PC-9 (cell line): Measurements from ENCODE around the gene GPATCH4. TPM values are rescaled to one million over a fixed set of nuclear protein-coding genes. Genes with fewer than 3 reads are reported as not detected.

Experiments used
- Bru-seq: library from RNA; stranded (reverse); fragments of 400-500 nt; gene quantifications from one replicate; lab custom pipeline; 2021; lab: Mats Ljungman, UMichigan
- BruChase-seq, 2 experiments: library from RNA; stranded (reverse); fragments of 400-500 nt; gene quantifications; one replicate each; lab custom pipeline; 2021; lab: Mats Ljungman, UMichigan
- BruUV-seq: library from RNA; stranded (reverse); fragments of 400-500 nt; replicated peaks from 2 replicates; lab custom pipeline; 2021; lab: Mats Ljungman, UMichigan
- CTCF ChIA-PET: fragments of 300-600 bp; sonication (Branson Sonifier 250); formaldehyde crosslinking; loops from one replicate; lab custom pipeline; 2022; ENCODE audit warnings: antibody characterized with exemption; lab: Charles Lee
- POLR2A ChIA-PET: fragments of 300-600 bp; sonication (Branson Sonifier 250); formaldehyde crosslinking; loops from one replicate; lab custom pipeline; 2022; ENCODE audit warnings: antibody characterized with exemption; ENCODE audit not compliant: unreplicated experiment; lab: Charles Lee
- DNase-seq, 2 experiments: peaks; one replicate each; pipeline versions ENCODE4 v3.0.0 to v3.0.0-alpha.2; 2015 to 2022; ENCODE audit warnings: mixed read lengths in 1 of 2
- H2AFZ ChIP-seq: fragments of 200-600 bp; sonication (generic); 2 replicates; pipeline ENCODE4 v1.8.1; 2017; ENCODE audit warnings: antibody characterized with exemption
- H3F3A ChIP-seq: fragments of 200-600 bp; sonication (generic); 2 replicates; pipeline ENCODE4 v1.8.1; 2017; ENCODE audit warnings: antibody characterized with exemption, mild to moderate bottlenecking, low read depth; ENCODE audit not compliant: insufficient read depth
- H3K27ac ChIP-seq: fragments of 200-600 bp; sonication (generic); 2 replicates; pipeline ENCODE4 v1.6.1; 2016; ENCODE audit warnings: mixed run types
- H3K27me3 ChIP-seq: fragments of 200-600 bp; sonication (generic); 2 replicates; pipeline ENCODE4 v1.6.1; 2016; ENCODE audit warnings: low read depth, mixed run types; ENCODE audit not compliant: insufficient read depth
- H3K36me3 ChIP-seq: fragments of 200-600 bp; sonication (generic); 2 replicates; pipeline ENCODE4 v1.6.1; 2016; ENCODE audit warnings: low read depth, mixed run types
- H3K4me1 ChIP-seq: fragments of 200-600 bp; sonication (generic); replicated peaks from 2 replicates; pipeline ENCODE4 v1.6.1; 2016; ENCODE audit warnings: mixed run types; ENCODE audit not compliant: insufficient read depth
- H3K4me2 ChIP-seq: fragments of 200-600 bp; sonication (generic); 2 replicates; pipeline ENCODE4 v1.6.1; 2017; ENCODE audit warnings: mixed run types
- H3K4me3 ChIP-seq: fragments of 200-600 bp; sonication (generic); 2 replicates; pipeline ENCODE4 v1.6.1; 2016; ENCODE audit warnings: mixed run types
- H3K79me2 ChIP-seq: fragments of 200-600 bp; sonication (generic); 2 replicates; pipeline ENCODE4 v1.6.1; 2017; ENCODE audit warnings: low read depth, mixed run types
- H3K9me2 ChIP-seq: fragments of 200-600 bp; sonication (generic); 2 replicates; pipeline ENCODE4 v1.8.1; 2017; ENCODE audit warnings: mild to moderate bottlenecking; ENCODE audit not compliant: insufficient read depth
- H3K9me3 ChIP-seq: fragments of 200-600 bp; sonication (generic); 2 replicates; pipeline ENCODE4 v1.8.1; 2016; ENCODE audit warnings: low read depth; ENCODE audit not compliant: insufficient read depth
- H4K20me1 ChIP-seq: fragments of 200-600 bp; sonication (generic); 2 replicates; pipeline ENCODE4 v1.8.1; 2017; ENCODE audit not compliant: insufficient read depth
- CTCF ChIP-seq: fragments of 200-600 bp; sonication (generic); conservative IDR thresholded peaks from 2 replicates; pipeline ENCODE4 v1.6.1; 2017; ENCODE audit warnings: mixed run types, antibody characterized with exemption, mild to moderate bottlenecking, moderate library complexity
- EZH2 ChIP-seq: fragments of 200-600 bp; sonication (generic); IDR thresholded peaks from 2 replicates; pipeline ENCODE4 v1.8.0; 2017; ENCODE audit warnings: antibody characterized with exemption, low read depth
- intact Hi-C: fragments of 100-400 bp; cut with micrococcal nuclease; formaldehyde crosslinking; loops from one replicate; pipeline ENCODE4 v1.10.0; 2022; ENCODE audit not compliant: unreplicated experiment
- long read RNA-seq: library from polyadenylated mRNA; stranded (forward); transcript quantifications from one replicate; pipeline ENCODE4 v2.0.0, GENCODE V29; 2022
- total RNA-seq: library from RNA; stranded (reverse); gene quantifications from 2 replicates; pipeline ENCODE4 v1.2.3, GENCODE V29; 2021

Gene GPATCH4
- 17.5 and 17.6 TPM in 2 replicates for total RNA-seq
- Bru-seq, nascent RNA: percentile 85 among the genes with signal in this experiment
- BruChase-seq, experiment 1, labeled RNA remaining after a 2-hour chase: percentile 80 among the genes with signal in this experiment
- BruChase-seq, experiment 2, labeled RNA remaining after a 6-hour chase: percentile 84 among the genes with signal in this experiment
- long read RNA-seq, transcript GPATCH4-201 (8 exons, 1,972 nt): major isoform, 40 of 45 reads
- long read RNA-seq, partial matches to known transcripts: 0 of 45 reads
- long read RNA-seq, other reads (novel, unspliced or antisense): 3 of 45 reads

- BruUV-seq: no TSS peak
- peak within 1 kb of the TSS; percentile 70 for H3K27ac ChIP-seq
- TF ChIP-seq EZH2 (no peak), CTCF (no peak)
- no peaks in the 10 kb centered on the region for H3K27me3 ChIP-seq
- peaks cover 25% of the 10 kb centered on the region; the same call in 1 of the 2 replicates for H3F3A ChIP-seq
- peak within 1 kb of the TSS; percentile 84 for H3K4me2 ChIP-seq
- H3K4me3 ChIP-seq: peak within 1 kb of the TSS; percentile 77
- H3K9me3 ChIP-seq: no peaks in the 10 kb centered on the region
- no peaks in the 10 kb centered on the region for H3K9me2 ChIP-seq
- peaks cover 32% of the 10 kb centered on the region for H3K79me2 ChIP-seq
- peaks cover 14% of the 10 kb centered on the region for H3K36me3 ChIP-seq
- intact Hi-C loops: no loop called here
- peak; percentile 63 to 65 for DNase-seq
- CTCF ChIA-PET: no interaction called here
- no peaks in the 10 kb centered on the region for H4K20me1 ChIP-seq
- POLR2A ChIA-PET: no interaction called here
- H2AFZ ChIP-seq: peak within 1 kb of the TSS; percentile 97
- H3K4me1 ChIP-seq: peaks cover 16% of the 10 kb centered on the region
Observed at GRCh38 chr1:156601122-156601830, at the start of gene GPATCH4. Gene GPATCH4 (minus strand): TSS chr1:156601479.

GRCh38 chr1:156648951-156649350 lies 47.7 kb upstream of the GPATCH4 start:
- BruUV-seq: no TSS peak
- intact Hi-C loops: no loop called here

More at GRCh38 chr1:156648951-156649350, 47.7 kb upstream of the GPATCH4 start:
- Histone ChIP-seq H3K4me2 (no peak overlapping the region), H3K79me2 (peaks cover 11% of the 10 kb centered on the region; the same call in 1 of the 2 replicates), H3K27me3 (no peaks in the 10 kb centered on the region), H3F3A (peaks cover 39% of the 10 kb centered on the region; the same call in 1 of the 2 replicates), H3K4me3 (no peak overlapping the region), H3K9me3 (no peaks in the 10 kb centered on the region), H3K4me1 (no peaks in the 10 kb centered on the region), H2AFZ (no peak overlapping the region), H4K20me1 (peaks cover 98% of the 10 kb centered on the region), H3K36me3 (peaks cover 29% of the 10 kb centered on the region), H3K9me2 (no peaks in the 10 kb centered on the region), H3K27ac (no peak overlapping the region)
- DNase-seq: peak in 1 of 2 experiments; percentile 43
- CTCF ChIA-PET: no interaction called here
- POLR2A ChIA-PET: no interaction called here
- no peak for TF ChIP-seq CTCF
- no peak for TF ChIP-seq EZH2
